GM21390 (cell line): Measurements from ENCODE around the gene CTNNA3.

Experiments used
- ATAC-seq: cut with Tn5 transposase; IDR thresholded peaks from one replicate; pipeline ENCODE4 v1.9.1; 2021; ENCODE audit not compliant: unreplicated experiment

Gene CTNNA3

GRCh38 chr10:66951896-66952295, 744.1 kb downstream of the CTNNA3 start:
- ATAC-seq: no peak

- no peak for ATAC-seq
Observed at GRCh38 chr10:66943590-66943989, 752.4 kb downstream of the CTNNA3 start.

- no peak for ATAC-seq
Observed at GRCh38 chr10:66942407-66942806, 753.6 kb downstream of the CTNNA3 start.

- no peak for ATAC-seq
Observed at GRCh38 chr10:66941491-66941890, 754.5 kb downstream of the CTNNA3 start.

GRCh38 chr10:66940965-66941364, 755.0 kb downstream of the CTNNA3 start:
- ATAC-seq: no peak

- ATAC-seq: no peak
Observed at GRCh38 chr10:66934711-66935110, 761.3 kb downstream of the CTNNA3 start.

- ATAC-seq: no peak
Observed at GRCh38 chr10:66931949-66932343, 764.0 kb downstream of the CTNNA3 start.

- ATAC-seq: peak; percentile 81
Observed at GRCh38 chr10:66931340-66931948, 764.6 kb downstream of the CTNNA3 start.

GRCh38 chr10:66929375-66929774, 766.6 kb downstream of the CTNNA3 start:
- ATAC-seq: no peak

GRCh38 chr10:66928776-66929175, 767.2 kb downstream of the CTNNA3 start:
- ATAC-seq: no peak

- no peak for ATAC-seq
Observed at GRCh38 chr10:66927971-66928770, 767.8 kb downstream of the CTNNA3 start.

- ATAC-seq: no peak
Observed at GRCh38 chr10:66927251-66927935, 768.6 kb downstream of the CTNNA3 start.

- ATAC-seq: no peak
Observed at GRCh38 chr10:66926841-66927240, 769.2 kb downstream of the CTNNA3 start.

GRCh38 chr10:66925896-66926715, 769.9 kb downstream of the CTNNA3 start, which contains the start of gene LRRTM3:
LRRTM3 (plus strand) TSS chr10:66926036.
- ATAC-seq: peak; percentile 100

- ATAC-seq: no peak
Observed at GRCh38 chr10:66925373-66925772, 770.6 kb downstream of the CTNNA3 start.

GRCh38 chr10:66924674-66925345, 771.2 kb downstream of the CTNNA3 start:
- no peak for ATAC-seq

- ATAC-seq: no peak
Observed at GRCh38 chr10:66919248-66919647, 776.7 kb downstream of the CTNNA3 start.

GRCh38 chr10:66917104-66917503, 778.9 kb downstream of the CTNNA3 start:
- ATAC-seq: no peak

- ATAC-seq: no peak
Observed at GRCh38 chr10:66916030-66916429, 780.0 kb downstream of the CTNNA3 start.

- ATAC-seq: no peak
Observed at GRCh38 chr10:66910671-66911070, 785.3 kb downstream of the CTNNA3 start.
